NCI-H187 (cell line): ENCODE measurements around the gene MYL2.

ENCODE experiments used
- DNase-seq, 2 experiments: peaks; one replicate each; lab custom pipeline; 2025; lab: John Stamatoyannopoulos, UW

MYL2 gene

GRCh38 chr12:110930348-110931314 lies 10.3 kb upstream of the MYL2 start:
- DNase-seq: no peak

DNA sequence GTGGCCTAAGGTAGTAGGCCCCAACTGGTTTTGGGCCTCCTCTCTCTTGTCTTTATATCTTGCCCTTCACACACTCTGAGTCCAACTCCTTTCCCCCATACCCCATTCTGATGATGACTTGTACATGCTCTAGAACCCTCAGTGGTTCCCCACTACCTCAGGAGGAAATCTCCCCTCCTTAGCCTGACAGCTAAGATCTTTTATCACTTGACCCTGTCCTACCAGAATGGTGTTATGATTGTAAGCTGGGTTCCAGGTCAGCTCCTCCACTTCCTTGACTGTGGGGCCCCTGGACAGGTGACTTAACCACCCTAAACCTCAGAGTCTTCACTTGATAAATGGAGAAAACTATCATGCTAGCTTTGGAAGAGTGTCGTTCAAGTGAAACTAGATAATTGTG lies 9.4 kb upstream of the MYL2 start:
- no peak for DNase-seq

DNA sequence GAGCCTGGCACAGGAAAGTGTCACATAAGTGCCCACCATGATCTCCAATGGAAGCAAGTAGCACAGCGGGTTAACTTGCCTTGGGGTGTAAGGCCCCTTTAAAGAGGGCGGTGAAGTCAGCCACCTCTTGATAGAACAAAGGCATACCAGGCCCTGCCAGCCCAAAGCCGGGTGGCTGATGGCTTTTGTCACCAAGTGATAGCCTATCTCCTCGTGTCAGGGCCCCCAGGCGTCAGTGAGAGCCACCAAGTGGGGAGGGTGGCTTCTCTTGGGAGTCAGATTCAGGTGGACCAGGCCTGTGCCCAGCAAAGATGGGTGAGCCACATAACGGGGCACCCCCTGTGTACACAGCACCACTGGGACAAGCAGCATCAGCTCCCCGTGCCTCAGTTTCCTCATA lies 8.3 kb upstream of the MYL2 start:
- no peak for DNase-seq

GRCh38 chr12:110927546-110927945 lies 7.2 kb upstream of the MYL2 start:
- DNase-seq: no peak

DNA sequence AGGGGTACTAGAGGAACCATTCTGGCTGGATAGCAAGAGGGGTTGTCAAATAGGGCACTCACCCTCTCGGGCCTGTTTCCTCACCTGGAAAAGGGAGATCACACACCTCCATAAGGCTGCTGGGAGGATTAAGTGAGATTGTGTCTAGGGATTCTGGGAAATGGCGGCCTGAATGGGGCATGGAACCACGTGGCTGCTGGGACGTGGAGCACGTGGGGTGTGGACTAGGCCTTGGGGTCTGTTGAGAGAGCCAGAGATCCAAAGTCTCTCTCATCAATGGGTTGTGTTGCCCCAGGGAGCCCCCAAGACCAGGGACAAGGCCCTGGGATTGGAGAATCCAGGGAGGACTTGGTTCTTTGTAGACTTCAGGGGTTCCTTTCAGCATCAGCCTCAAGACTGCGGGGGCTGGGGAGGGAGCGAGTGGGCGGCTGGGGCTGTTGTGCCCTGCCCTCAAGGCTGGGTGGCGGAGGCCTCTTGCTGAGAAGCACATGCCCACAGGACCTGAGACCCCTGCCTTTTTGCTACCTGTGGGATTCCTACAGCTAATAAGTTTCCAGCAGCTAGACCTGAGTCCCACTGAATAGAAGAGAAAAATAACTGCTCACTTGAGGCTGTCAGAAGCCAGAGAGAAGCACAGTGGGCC lies 3.4 kb upstream of the MYL2 start:
- no peak for DNase-seq

GRCh38 chr12:110923192-110923591 lies 2.8 kb upstream of the MYL2 start:
- no peak for DNase-seq

- no peak for DNase-seq
These were observed 2.3 kb upstream of the MYL2 start for GRCh38 chr12:110922652-110923051.

GRCh38 chr12:110921262-110921661 lies 883 bp upstream of the MYL2 start:
- no peak for DNase-seq

GRCh38 chr12:110919720-110920119 lies 659 bp downstream of the MYL2 start:
- no peak for DNase-seq

GRCh38 chr12:110917961-110918360 lies 2.4 kb downstream of the MYL2 start:
- DNase-seq: no peak

DNA sequence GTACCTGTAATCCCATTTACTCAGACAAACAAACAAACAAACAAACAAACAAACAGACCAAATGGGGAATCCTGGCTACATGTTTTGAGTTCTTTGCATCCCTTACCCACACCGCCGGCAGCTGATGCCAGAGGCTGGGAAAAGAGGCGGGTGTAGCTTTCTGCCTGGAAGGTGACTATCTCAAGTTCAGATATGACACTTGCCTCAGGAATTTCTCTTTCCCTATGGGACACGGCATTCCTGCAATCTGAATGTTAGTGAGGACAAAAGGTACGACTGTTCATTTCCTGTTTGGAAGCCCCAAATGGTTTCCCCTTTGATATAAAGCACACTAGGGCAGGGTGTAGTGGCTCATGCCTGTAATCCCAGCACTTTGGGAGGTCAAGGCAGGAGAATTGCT lies 2.9 kb downstream of the MYL2 start:
- no peak for DNase-seq

GRCh38 chr12:110916295-110916875 lies 4.0 kb downstream of the MYL2 start:
- no peak for DNase-seq

DNA sequence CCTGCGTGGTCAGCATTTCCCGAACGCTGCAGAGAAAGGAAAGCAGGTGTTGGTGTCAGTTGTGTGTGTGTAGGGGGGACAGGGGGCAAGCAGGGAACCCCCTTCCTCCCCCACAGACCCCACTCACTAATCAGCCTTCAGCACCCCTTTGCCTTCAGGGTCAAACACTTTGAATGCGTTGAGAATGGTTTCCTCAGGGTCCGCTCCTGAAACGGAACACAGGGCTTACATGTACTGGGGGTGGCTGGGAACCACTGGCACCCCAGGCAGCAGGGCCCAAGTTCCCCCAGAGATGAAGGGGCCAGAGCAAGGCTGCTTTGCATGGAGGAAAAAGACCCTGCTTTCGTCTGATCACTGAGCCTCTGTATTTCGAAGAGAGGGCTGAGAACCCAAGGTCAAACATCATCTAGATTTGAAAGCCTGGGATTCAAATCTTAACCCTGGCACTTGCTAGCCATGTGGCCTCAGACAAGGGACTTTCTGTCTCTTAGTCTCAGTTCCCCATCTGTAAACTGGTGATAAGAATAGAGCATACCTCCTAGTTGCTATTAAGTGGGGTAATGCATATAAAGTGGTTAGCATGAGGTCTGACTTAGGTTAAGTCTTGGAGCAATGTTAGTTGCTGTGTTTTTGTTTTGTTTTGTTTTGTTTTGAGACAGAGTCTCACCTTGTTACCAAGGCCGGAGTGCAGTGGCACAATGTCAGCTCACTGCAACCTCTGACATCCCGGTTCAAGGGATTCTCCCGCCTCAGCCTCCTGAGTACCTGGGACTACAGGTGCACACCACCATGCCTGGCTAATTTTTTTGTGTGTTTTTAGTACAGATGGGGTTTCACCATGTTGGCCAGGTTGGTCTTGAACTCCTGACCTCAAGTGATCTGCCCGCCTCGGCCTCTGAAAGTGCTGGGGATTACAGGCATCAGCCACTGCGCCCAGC lies 7.0 kb downstream of the MYL2 start:
- no peak for DNase-seq

GRCh38 chr12:110912263-110912662 lies 8.1 kb downstream of the MYL2 start:
- DNase-seq: no peak

DNA sequence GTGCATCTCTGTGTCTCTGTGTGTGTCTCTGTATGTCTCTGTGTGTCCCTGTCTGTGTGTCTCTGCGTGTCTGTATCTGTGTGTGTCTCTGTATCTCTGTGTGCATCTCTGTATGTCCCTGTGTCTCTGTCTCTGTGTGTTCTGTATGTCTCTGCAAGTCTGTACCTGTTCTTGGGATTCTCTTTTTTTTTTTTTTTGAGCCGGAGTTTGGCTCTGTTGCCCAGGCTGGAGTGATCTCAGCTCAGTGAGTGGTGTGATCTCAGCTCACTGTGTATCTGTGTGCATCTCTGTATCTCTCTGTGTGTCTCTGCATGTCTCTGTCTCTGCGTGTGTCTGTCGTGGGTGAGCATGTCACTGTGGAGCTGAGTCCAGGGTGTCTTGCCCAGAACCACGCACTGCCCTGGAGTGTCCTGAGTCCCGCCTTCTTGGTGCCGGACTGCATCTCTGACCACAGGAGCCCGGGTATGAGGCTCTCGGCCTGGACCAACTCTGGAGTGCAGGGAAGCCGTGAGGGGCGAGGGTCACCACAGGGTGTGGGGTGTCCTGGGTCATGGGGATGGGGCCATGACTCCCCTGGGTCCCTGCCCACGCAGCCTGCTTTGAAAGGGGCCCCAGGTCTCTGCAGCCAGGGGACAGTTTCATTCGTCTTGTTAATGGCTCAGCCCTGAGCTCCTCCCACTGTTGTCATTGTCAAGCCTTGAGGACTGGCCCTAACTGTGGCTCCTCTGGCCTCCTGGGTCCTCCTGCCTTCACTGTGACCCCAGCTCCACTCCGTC lies 11.8 kb downstream of the MYL2 start:
- no peak for DNase-seq

GRCh38 chr12:110907583-110907982 lies 12.8 kb downstream of the MYL2 start:
- DNase-seq: no peak

DNA sequence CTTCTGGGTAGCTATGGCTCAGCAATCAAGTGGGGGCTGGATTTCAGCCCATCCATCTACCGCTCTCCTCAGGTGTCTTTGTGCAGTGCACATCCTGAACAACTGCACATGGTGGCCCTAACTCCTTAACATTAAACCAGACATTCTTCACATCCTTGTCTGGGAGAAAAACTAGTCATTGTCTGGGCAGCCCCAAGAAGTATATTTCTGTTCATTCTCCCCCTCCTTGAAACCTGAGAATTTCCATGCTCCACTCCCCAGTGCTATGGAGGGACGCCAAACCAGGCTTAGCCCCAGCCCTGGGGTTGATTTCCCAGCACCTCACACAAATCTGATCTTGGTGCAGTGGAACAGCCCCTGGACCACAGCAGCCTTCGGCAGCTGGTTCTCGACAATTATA lies 13.4 kb downstream of the MYL2 start:
- DNase-seq: no peak

DNA sequence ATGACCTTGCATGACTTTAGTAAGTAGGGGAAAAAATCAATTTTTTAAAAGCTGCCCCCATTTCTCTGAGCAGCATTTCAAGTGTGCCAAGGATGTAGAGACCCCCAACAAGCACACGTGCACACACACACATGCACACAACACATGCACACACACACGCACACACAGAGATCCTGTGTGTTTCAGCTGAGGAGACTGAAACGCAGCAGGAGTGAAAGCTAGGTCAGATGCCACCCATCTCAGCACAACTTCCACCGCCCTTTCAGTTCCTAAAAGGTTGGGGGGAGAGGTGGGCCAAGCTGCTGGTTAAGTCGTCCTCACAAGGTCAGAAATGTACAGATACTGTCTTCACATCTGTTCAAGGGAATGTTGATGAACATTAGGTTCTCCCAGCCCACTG lies 13.9 kb downstream of the MYL2 start:
- DNase-seq: no peak

GRCh38 chr12:110906083-110906482 lies 14.3 kb downstream of the MYL2 start:
- no peak for DNase-seq

GRCh38 chr12:110903511-110903910 lies 16.9 kb downstream of the MYL2 start:
- DNase-seq: no peak

DNA sequence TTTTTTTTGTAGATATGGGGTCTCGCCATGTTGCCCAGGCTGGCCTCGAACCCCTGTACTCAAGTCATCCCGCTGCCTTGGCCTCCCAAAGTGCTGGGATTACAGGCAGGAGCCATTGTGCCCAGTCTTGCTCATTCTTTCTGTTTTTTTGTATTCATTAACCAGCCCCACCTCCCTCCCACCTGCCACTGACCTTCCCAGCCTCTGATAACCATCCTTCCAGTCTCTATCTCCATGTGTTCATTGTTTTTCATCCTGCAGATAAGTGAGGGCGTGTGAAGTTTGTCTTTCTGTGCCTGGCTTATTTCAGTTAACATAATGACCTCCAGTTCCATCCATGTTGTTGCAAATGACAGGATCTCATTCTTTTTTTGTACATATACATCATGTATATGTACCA lies 19.0 kb downstream of the MYL2 start:
- no peak for DNase-seq
